ENCODE data around the gene KTI12.
A peak's percentile ranks its signal among the peaks of the same experiment; 100 is the strongest.

Gene KTI12

DNA sequence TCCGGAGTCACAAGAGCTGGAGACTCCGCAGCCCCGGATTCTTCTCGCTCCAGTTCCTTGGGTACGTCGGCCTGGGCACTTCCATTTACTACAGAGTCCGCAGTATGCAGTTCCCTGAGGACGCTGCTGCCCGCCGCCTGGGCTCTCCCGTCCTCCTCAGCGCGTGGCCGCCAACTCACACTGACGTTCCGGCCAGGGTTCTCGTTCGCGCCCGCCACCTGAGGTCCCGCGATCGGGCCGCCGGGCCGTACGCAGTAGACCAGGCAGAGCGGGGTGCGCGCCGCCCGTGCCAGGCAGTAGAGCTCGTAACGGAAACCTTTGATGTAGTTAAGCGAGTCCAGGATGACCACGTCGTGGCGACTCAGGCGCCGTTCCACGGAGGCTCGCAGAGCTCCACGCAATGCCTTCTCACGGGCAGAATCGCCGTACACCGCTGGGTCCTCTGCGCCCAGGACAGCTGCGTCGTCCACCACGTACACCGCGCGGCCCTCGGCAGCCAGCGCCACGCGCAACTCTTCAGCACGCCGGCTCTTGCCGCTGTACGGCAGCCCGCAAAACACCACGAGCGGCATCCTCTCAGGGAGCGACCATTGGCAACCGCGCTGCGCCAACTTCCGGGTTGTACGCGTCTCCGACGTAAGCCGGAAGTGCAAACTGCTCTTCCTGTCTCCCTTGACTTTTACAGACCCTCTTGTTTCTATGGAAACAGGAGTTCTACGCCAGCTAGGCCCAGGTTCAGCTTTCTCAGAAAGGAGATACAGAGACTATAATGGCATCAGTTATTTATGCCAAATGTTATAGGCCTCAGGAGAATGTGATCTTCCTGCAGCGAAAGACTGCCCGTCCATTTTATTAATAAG, at the start of gene KTI12 (continued):
- no peak for TF ChIP-seq ZNF514 (tag by site-specific recombination; IDR thresholded peaks at IDR 0.05)
- peak; percentile 93 for TF ChIP-seq ZBTB11 (tag by site-specific recombination; conservative IDR thresholded peaks at IDR 0.05; ENCODE audit: low read depth)
- TF ChIP-seq ZNF76 (tag by site-specific recombination; IDR thresholded peaks at IDR 0.05; ENCODE audit: borderline replicate concordance, low read depth), result peak; percentile 82
- TF ChIP-seq ZBTB6 (tag by site-specific recombination; IDR thresholded peaks at IDR 0.05), result no peak
- peak; percentile 44; the same call in 1 of the 2 replicates for TF ChIP-seq INSM2 (tag by site-specific recombination; IDR thresholded peaks at IDR 0.05)
- TF ChIP-seq ZNF571 (tag by site-specific recombination; IDR thresholded peaks at IDR 0.05), result no peak
- TF ChIP-seq ZNF600 (tag by site-specific recombination; IDR thresholded peaks at IDR 0.05), result peak; percentile 74
- no peak for TF ChIP-seq ZNF530 (tag by site-specific recombination; IDR thresholded peaks at IDR 0.05; ENCODE audit: low read depth)
- TF ChIP-seq ZNF223 (tag by site-specific recombination; IDR thresholded peaks at IDR 0.05), result no peak
- TF ChIP-seq ZNF335 (tag by site-specific recombination; conservative IDR thresholded peaks at IDR 0.05), result peak; percentile 89
- TF ChIP-seq ZNF350 (tag by site-specific recombination; IDR thresholded peaks at IDR 0.05), result no peak
- no peak for TF ChIP-seq ZNF184 (tag by site-specific recombination; IDR thresholded peaks at IDR 0.05)
- TF ChIP-seq KLF7 (tag by site-specific recombination; IDR thresholded peaks at IDR 0.05; ENCODE audit: borderline replicate concordance), result no peak
- TF ChIP-seq YY2 (tag by site-specific recombination; IDR thresholded peaks at IDR 0.05), result peak; percentile 94
- TF ChIP-seq OSR2 (tag by site-specific recombination; IDR thresholded peaks at IDR 0.05), result no peak
- peak; percentile 77; the same call in 1 of the 2 replicates for TF ChIP-seq HOXC10 (CRISPR knock-in tag; IDR thresholded peaks at IDR 0.05)
- TF ChIP-seq, protein P1, sequence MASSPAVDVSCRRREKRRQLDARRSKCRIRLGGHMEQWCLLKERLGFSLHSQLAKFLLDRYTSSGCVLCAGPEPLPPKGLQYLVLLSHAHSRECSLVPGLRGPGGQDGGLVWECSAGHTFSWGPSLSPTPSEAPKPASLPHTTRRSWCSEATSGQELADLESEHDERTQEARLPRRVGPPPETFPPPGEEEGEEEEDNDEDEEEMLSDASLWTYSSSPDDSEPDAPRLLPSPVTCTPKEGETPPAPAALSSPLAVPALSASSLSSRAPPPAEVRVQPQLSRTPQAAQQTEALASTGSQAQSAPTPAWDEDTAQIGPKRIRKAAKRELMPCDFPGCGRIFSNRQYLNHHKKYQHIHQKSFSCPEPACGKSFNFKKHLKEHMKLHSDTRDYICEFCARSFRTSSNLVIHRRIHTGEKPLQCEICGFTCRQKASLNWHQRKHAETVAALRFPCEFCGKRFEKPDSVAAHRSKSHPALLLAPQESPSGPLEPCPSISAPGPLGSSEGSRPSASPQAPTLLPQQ (tag by site-specific recombination; IDR thresholded peaks at IDR 0.05), result peak; percentile 26; the same call in 1 of the 2 replicates
- TF ChIP-seq ZNF239 (tag by site-specific recombination; IDR thresholded peaks at IDR 0.05), result 0 out of 2 replicates have a peak, but pooled peaks have one; percentile 67
- no peak for TF ChIP-seq GLIS2 (tag by site-specific recombination; IDR thresholded peaks at IDR 0.05)
- TF ChIP-seq, protein P2, sequence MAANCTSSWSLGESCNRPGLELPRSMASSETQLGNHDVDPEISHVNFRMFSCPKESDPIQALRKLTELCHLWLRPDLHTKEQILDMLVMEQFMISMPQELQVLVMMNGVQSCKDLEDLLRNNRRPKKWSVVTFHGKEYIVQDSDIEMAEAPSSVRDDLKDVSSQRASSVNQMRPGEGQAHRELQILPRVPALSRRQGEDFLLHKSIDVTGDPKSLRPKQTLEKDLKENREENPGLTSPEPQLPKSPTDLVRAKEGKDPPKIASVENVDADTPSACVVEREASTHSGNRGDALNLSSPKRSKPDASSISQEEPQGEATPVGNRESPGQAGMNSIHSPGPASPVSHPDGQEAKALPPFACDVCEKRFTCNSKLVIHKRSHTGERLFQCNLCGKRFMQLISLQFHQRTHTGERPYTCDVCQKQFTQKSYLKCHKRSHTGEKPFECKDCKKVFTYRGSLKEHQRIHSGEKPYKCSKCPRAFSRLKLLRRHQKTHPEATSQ (tag by site-specific recombination; IDR thresholded peaks at IDR 0.05), result peak; percentile 71; the same call in 1 of the 2 replicates
- TF ChIP-seq ZNF398 (tag by site-specific recombination; IDR thresholded peaks at IDR 0.05), result no peak
- TF ChIP-seq WT1 (tag by site-specific recombination; IDR thresholded peaks at IDR 0.05), result peak; percentile 41; the same call in 1 of the 2 replicates
- peak; percentile 47; the same call in 1 of the 2 replicates for TF ChIP-seq ZNF777 (tag by site-specific recombination; IDR thresholded peaks at IDR 0.05; ENCODE audit: borderline replicate concordance)
- peak; percentile 87 for TF ChIP-seq ZNF501 (tag by site-specific recombination; IDR thresholded peaks at IDR 0.05)
- peak; percentile 69 for TF ChIP-seq ZBTB48 (tag by site-specific recombination; IDR thresholded peaks at IDR 0.05)
- peak; percentile 84; the same call in 1 of the 2 replicates for TF ChIP-seq ZFP37 (tag by site-specific recombination; IDR thresholded peaks at IDR 0.05)
- no peak for TF ChIP-seq FEZF1 (tag by site-specific recombination; IDR thresholded peaks at IDR 0.05)
- TF ChIP-seq RBAK (tag by site-specific recombination; IDR thresholded peaks at IDR 0.05), result no peak
- TF ChIP-seq MZF1 (tag by site-specific recombination; IDR thresholded peaks at IDR 0.05; ENCODE audit: borderline replicate concordance), result no peak
